Activated T-helper 2 cell treated with anti-CD3 and anti-CD28 coated beads, Interferon-gamma antibody, Interleukin-2, Interleukin-4, amounts not matched to agents 10 μg/mL and 5 μg/mL and 100 μg/mL, durations not matched to agents 14 hours and 24 hours and 36 hours (primary cell): ENCODE results near the gene ACSBG1. TPM values are rescaled to one million over a fixed set of nuclear protein-coding genes. Genes with fewer than 3 reads are reported as not detected.

Experiments
- DNase-seq: peaks from one replicate; pipeline ENCODE4 v3.0.0; 2021; ENCODE audit warnings: low spot score
- H3K27ac Mint-ChIP-seq: one replicate; pipeline ENCODE4 v1.8.0; 2021; ENCODE audit warnings: mixed read lengths
- H3K27me3 Mint-ChIP-seq: one replicate; pipeline ENCODE4 v1.8.0; 2021; ENCODE audit warnings: low read depth, mixed read lengths
- H3K36me3 Mint-ChIP-seq: one replicate; pipeline ENCODE4 v1.8.0; 2021; ENCODE audit warnings: low read depth, mixed read lengths
- H3K4me1 Mint-ChIP-seq: one replicate; pipeline ENCODE4 v1.8.0; 2021; ENCODE audit warnings: low read depth, mixed read lengths
- H3K4me3 Mint-ChIP-seq: one replicate; pipeline ENCODE4 v1.8.0; 2021; ENCODE audit warnings: low read depth, mild to moderate bottlenecking, moderate library complexity, mixed read lengths
- H3K9me3 Mint-ChIP-seq: one replicate; pipeline ENCODE4 v1.8.0; 2021; ENCODE audit warnings: mixed read lengths
- intact Hi-C: fragments of 100-400 bp; cut with micrococcal nuclease; formaldehyde crosslinking; loops from one replicate; pipeline ENCODE4 v1.15.1; 2023
- total RNA-seq: library from RNA; stranded (reverse); gene quantifications from 2 replicates; pipeline ENCODE4 v1.2.3, GENCODE V29; 2022

The ACSBG1 gene
- total RNA-seq, 1 donor from 2014 or later = 0.96 TPM

DNA sequence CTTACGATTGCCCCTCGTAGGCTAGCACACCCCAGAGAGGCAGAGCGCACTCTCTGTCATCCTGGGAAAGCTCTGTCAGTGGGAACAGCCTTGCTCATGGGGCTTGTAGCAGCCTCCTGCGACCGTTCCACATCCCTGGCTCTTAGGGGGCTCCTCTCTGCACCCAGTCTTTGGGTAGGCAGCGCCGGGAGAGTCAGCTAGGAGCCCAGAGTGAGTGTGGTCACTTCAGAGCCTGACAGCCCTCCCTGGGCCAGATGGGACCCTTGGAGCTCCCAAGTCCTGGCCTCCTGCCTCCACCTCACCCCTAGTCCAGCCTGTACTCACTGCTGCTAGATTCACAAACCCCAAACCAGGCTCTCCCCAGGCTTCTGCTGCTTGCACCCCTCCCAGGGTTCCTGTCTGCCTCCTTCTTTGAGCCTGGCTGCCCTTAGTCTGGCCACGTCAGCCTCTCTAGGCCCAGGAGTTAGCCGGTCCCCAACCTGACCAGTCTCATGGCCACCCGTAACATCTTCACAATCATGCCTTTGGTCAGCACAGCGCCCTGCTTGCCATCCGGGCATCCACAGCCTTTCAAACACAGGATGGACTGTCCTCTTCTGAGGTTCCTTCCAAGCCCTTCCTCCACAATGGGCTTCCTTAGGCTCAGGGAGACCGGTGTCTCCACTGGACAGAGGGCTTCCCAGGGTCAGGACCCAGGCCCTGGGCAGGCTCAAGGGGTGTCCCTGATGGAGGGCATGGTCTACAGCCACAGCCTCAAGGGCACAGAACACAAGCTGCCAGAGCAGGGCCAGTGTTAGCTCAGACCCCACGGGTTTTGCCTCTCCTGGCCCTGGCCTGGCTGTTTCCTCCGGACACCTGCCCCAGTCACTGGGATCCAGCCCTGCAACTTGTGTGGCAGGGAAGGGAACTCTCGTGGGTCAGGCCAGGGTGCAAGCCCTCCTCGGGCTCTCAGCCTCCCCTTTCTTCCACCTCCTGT lies 4.6 kb downstream of the ACSBG1 start:
- intact Hi-C loops = loop anchor here (5.0 kb wide), 1 partner anchor 52 kb away; no protein-coding TSS in a partner anchor

DNA sequence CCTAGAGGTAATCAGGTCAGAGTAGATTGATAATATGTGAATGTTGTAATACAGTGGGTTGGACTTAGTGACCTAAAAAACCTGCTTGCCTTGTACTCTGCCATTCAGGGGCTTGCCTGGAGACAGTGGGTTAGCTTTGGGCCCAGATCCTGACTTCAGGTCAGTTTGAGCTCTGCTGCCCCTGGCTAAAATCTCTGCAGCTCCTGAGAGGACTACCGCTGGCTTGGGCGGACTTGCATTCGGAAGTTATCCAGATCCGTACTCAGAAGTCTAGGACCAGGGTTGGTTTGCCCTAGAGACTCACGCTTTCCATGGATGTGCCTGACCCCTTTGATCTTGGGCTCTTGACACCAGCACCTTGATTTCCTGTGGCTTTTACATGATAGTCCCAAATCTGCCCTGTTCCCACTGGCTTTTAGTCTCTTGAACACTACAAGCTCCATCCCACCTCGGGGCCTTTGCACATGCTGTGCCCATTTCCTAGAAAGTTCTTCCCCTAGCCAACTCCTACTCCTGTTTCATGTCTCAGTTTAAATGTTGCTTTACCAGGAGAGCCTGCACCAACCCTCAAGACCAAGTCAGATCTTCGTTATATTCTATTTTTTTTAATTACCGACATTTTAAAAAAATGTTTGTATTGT lies 5.9 kb downstream of the ACSBG1 start:
- no peak overlapping the region for H3K27ac Mint-ChIP-seq
- H3K9me3 Mint-ChIP-seq = peaks cover 4% of the 10 kb centered on the region
- no peak overlapping the region for H3K4me3 Mint-ChIP-seq

More for the DNA sequence above, 4.6 kb downstream of the ACSBG1 start:
- H3K27me3 Mint-ChIP-seq = peaks cover 3% of the 10 kb centered on the region
- no peak for DNase-seq
- H3K4me1 Mint-ChIP-seq = peaks cover 12% of the 10 kb centered on the region
- no peak overlapping the region for H3K27ac Mint-ChIP-seq
- peaks cover 4% of the 10 kb centered on the region for H3K9me3 Mint-ChIP-seq
- H3K36me3 Mint-ChIP-seq = no peaks in the 10 kb centered on the region
- H3K4me3 Mint-ChIP-seq = no peak overlapping the region

GRCh38 chr15:78225783-78226541 lies 8.4 kb downstream of the ACSBG1 start:
- no peak overlapping the region for H3K4me3 Mint-ChIP-seq

More for the DNA sequence above, 5.9 kb downstream of the ACSBG1 start:
- Mint-ChIP-seq H3K27me3 (peaks cover under 1% of the 10 kb centered on the region), H3K4me1 (peaks cover 9% of the 10 kb centered on the region), H3K36me3 (no peaks in the 10 kb centered on the region)
- no peak for DNase-seq
- intact Hi-C loops = no loop called here

DNA sequence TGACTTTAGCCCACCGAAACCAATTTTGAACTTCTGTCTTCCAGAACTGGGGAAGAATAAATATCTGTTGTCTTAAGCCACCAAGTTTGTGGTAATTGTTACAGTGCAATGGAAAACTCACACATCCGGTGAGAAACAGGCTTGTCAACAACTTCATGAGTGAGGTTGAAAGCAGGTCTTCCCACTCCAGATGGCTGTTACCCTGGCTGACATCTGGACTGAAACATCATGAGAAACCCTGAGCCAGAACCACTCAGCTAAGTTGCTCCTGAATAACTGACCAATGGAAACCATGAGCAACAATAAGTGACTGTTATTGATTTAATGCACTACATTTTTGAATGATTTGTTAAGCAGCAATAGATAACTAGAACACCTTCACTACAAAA lies 10.3 kb downstream of the ACSBG1 start:
- Mint-ChIP-seq H3K27ac (no peak overlapping the region), H3K4me1 (peaks cover 20% of the 10 kb centered on the region), H3K9me3 (peaks cover 4% of the 10 kb centered on the region), H3K36me3 (no peaks in the 10 kb centered on the region), H3K4me3 (no peak overlapping the region), H3K27me3 (peaks cover 2% of the 10 kb centered on the region)
- DNase-seq = no peak
- intact Hi-C loops = no loop called here

More at GRCh38 chr15:78225783-78226541, 8.4 kb downstream of the ACSBG1 start:
- Mint-ChIP-seq H3K36me3 (no peaks in the 10 kb centered on the region), H3K27ac (no peak overlapping the region), H3K9me3 (peaks cover 4% of the 10 kb centered on the region), H3K27me3 (no peaks in the 10 kb centered on the region), H3K4me1 (peaks cover 20% of the 10 kb centered on the region)
- intact Hi-C loops = no loop called here
- DNase-seq = no peak

DNA sequence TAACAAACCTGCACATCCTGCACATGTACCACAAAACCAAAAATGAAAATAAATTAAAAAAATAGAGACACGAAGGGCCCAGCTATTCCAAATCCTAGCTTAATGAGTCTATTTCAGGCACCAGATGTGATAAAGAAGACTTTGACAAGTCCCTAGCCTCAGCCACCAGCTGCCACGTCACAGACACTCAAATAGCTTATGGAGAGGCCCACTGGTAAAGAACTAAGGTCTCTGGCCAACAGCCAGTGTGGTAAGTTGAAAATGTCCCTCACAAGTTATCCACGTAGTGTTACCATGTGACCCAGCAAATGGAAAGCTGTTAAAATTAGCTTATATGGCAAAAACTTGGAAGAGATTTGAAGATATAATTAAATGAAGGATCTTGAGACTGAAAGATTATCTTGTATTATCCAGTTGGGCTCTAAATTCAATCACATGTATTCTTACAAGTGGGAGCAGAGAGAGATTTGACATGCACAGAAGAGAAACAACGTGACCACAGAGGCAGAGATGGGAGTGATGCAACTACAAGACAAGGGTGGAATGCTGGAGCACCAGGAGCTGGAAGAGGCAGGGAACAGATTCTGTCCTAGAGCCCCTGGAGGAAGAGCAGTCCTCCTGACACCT lies 10.9 kb downstream of the ACSBG1 start:
- peaks cover 4% of the 10 kb centered on the region for H3K9me3 Mint-ChIP-seq
- H3K36me3 Mint-ChIP-seq = no peaks in the 10 kb centered on the region
- H3K27ac Mint-ChIP-seq = no peak overlapping the region
- H3K4me1 Mint-ChIP-seq = peaks cover 20% of the 10 kb centered on the region
- intact Hi-C loops = no loop called here
- DNase-seq = no peak
- no peak overlapping the region for H3K4me3 Mint-ChIP-seq
- H3K27me3 Mint-ChIP-seq = peaks cover 2% of the 10 kb centered on the region

DNA sequence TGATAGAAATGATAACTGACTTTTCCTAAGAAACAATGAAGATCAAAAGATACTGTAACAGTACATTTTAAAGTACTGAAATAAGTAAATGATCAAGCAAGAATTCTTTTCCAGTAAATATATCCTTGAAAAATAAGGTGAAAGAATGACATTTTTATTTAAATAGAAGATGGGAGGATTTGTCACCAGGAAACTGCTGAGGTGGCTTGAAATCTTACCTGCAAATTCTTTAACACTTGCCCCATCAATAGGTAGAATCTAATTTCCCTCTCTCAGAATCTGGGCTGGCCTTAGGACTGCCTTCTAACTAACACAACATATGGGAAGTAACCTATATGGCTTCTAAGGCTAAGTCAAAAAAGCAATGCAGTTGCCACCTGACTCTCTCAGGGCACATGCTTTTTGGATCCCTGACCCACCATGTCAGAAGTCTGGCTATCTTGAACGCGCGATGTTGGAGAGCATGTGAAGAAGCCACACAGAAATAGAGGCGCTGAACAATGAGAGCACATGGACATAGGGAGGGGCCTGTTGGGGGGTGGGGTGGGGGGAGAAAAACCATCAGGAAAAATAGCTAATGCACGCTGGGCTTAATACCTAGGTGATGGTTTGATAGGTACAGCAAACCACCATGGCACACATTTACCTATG lies 11.5 kb downstream of the ACSBG1 start:
- Mint-ChIP-seq H3K4me1 (peaks cover 20% of the 10 kb centered on the region), H3K27ac (no peak overlapping the region), H3K9me3 (peaks cover 4% of the 10 kb centered on the region), H3K36me3 (no peaks in the 10 kb centered on the region), H3K4me3 (no peak overlapping the region), H3K27me3 (peaks cover 2% of the 10 kb centered on the region)
- no peak for DNase-seq
- intact Hi-C loops = no loop called here

- H3K36me3 Mint-ChIP-seq = no peaks in the 10 kb centered on the region
- peaks cover 6% of the 10 kb centered on the region for H3K27me3 Mint-ChIP-seq
- no peak overlapping the region for H3K4me3 Mint-ChIP-seq
- H3K27ac Mint-ChIP-seq = no peak overlapping the region
- intact Hi-C loops = no loop called here
- peaks cover 15% of the 10 kb centered on the region for H3K4me1 Mint-ChIP-seq
- no peak for DNase-seq
- peaks cover 2% of the 10 kb centered on the region for H3K9me3 Mint-ChIP-seq
Measured at GRCh38 chr15:78220713-78221112, 13.7 kb downstream of the ACSBG1 start.

GRCh38 chr15:78216276-78217104 lies 17.9 kb downstream of the ACSBG1 start:
- Mint-ChIP-seq H3K27ac (no peak overlapping the region), H3K4me1 (no peaks in the 10 kb centered on the region), H3K4me3 (no peak overlapping the region), H3K27me3 (peaks cover 12% of the 10 kb centered on the region), H3K9me3 (no peaks in the 10 kb centered on the region), H3K36me3 (no peaks in the 10 kb centered on the region)
- DNase-seq = no peak
- intact Hi-C loops = no loop called here

DNA sequence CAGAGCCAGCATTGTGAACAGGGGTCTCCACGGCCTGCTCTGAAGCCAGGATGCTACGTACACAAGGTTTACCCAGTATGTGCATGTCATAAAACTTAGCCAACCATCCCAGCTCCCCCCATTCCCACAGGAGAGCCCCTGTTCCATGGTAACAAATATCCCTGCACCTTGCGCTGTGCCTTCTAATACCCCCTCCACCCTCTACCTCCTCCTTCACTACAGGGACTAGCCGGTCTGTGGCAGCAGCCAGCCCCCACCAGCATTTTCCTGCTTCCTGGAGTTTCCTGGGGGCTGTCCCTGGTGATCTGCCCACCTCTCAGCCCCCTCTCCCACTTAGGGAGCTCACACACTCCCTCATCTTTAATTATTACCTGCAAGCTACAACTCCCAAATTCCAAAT lies 20.4 kb downstream of the ACSBG1 start:
- H3K4me3 Mint-ChIP-seq = no peak overlapping the region
- no peak for DNase-seq
- no peak overlapping the region for H3K27ac Mint-ChIP-seq
- H3K36me3 Mint-ChIP-seq = no peaks in the 10 kb centered on the region
- H3K4me1 Mint-ChIP-seq = no peaks in the 10 kb centered on the region
- peaks cover 10% of the 10 kb centered on the region for H3K27me3 Mint-ChIP-seq
- intact Hi-C loops = no loop called here
- H3K9me3 Mint-ChIP-seq = no peaks in the 10 kb centered on the region

- Mint-ChIP-seq H3K4me3 (no peak overlapping the region), H3K4me1 (no peaks in the 10 kb centered on the region), H3K9me3 (no peaks in the 10 kb centered on the region), H3K27ac (no peak overlapping the region), H3K27me3 (peaks cover 10% of the 10 kb centered on the region), H3K36me3 (no peaks in the 10 kb centered on the region)
- intact Hi-C loops = no loop called here
- no peak for DNase-seq
Measured at GRCh38 chr15:78213425-78213750, 21.0 kb downstream of the ACSBG1 start.

- H3K36me3 Mint-ChIP-seq = no peaks in the 10 kb centered on the region
- no peaks in the 10 kb centered on the region for H3K4me1 Mint-ChIP-seq
- DNase-seq = no peak
- no peak overlapping the region for H3K4me3 Mint-ChIP-seq
- intact Hi-C loops = no loop called here
- H3K27me3 Mint-ChIP-seq = peaks cover 10% of the 10 kb centered on the region
- no peak overlapping the region for H3K27ac Mint-ChIP-seq
- no peaks in the 10 kb centered on the region for H3K9me3 Mint-ChIP-seq
Measured at GRCh38 chr15:78212546-78213424, 21.6 kb downstream of the ACSBG1 start.
